ENCODE results near the gene IL10. TPM values are rescaled to one million over a fixed set of nuclear protein-coding genes. Genes with fewer than 3 reads are reported as not detected.

Gene IL10
- total RNA-seq, 2 experiments from 2014 or later, result not detected

DNA sequence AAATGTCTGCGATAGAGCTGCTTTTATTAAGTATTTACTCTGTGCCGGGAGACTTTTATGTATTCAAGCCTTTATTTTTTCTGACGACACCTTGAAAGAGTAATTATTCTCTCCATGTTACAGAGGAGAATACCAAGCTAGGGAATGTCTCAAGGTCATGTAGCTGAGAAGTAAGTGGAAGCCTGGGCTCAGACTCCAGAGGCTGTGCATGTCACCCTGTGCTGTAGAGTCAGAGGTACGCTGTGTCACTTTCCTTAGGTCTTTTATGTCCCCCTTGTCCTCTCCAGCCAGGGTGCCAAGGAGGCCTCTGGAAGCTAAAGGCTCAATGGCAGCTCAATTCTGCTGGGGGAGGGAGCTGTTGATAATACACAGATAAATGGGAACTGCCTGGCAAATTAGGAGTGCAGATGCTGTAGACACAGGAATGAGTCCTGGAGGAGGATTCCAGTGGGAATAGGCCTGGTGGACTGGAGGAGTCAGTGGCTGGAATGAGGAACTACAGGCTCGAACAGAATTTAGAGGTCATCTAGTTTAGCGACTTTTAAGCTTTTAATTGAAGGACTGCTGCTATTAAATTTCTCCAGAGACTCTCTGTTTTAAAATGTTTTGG lies 11.0 kb downstream of the IL10 start:
- DNase-seq, result no peak
- H3K9me3 Mint-ChIP-seq, result no peaks in the 10 kb centered on the region
- H3K27ac Mint-ChIP-seq, result no peak overlapping the region
- H3K36me3 Mint-ChIP-seq, result no peaks in the 10 kb centered on the region
- no peak overlapping the region for H3K4me3 Mint-ChIP-seq
- peaks cover 15% of the 10 kb centered on the region for H3K4me1 Mint-ChIP-seq
- H3K27me3 Mint-ChIP-seq, result peaks cover 8% of the 10 kb centered on the region

DNA sequence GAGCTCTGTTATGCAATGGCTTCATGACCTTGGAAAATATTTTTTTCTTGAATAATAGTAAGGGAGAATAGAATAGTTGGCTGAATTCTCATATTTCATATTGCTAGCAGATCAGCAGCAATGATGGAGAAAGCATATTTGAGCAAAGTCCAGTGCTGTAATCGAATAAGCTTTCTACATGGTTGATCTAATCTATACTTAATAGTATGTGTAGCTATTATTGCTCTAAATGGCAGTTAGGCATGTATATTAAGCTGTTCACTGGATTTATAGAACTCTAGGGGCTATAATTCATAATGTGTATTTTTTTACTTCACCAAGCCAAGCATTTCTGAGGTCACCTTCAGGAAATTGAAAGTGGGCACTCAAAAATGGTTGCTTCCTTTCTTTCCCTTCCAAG lies 11.7 kb downstream of the IL10 start:
- DNase-seq, result no peak
- H3K36me3 Mint-ChIP-seq, result no peaks in the 10 kb centered on the region
- H3K27ac Mint-ChIP-seq, result no peak overlapping the region
- H3K4me1 Mint-ChIP-seq, result peaks cover 12% of the 10 kb centered on the region
- H3K9me3 Mint-ChIP-seq, result no peaks in the 10 kb centered on the region
- no peak overlapping the region for H3K4me3 Mint-ChIP-seq
- peaks cover 8% of the 10 kb centered on the region for H3K27me3 Mint-ChIP-seq

DNA sequence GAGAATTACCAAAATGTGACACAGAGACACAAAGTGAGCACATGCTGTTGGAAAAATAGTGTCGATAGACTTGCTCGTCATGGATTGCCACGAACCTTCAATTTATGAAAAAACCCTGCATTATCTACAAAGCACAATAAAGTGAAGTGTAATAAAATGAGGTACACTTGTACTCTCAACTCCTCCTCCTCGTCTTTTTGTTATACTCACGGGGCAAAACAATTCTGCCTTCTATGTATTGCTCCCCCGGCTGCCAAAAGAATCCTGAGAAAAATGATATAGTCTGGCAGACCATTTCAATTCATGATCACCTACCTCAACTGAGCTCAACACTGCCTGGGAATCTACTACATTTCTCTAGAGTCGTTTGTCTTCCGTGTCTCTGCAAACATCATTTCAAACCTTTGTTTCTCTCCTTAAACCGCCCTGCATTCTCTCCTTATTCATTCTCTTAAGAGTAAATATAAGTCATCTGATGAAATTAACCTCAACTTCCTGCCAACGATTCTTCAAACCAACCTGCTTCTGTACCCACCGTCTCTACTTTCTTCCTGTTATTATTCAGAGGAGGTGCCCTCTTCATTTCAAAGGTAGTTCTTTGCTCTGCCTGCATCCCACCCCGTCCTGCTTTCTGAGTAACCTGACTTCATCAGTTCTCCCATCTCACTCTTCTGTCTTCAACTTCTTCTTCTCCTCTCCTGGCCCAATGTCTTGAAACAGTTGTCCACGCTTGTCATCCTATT lies 14.6 kb downstream of the IL10 start:
- Mint-ChIP-seq H3K27ac (no peak overlapping the region), H3K4me1 (peaks cover 18% of the 10 kb centered on the region), H3K27me3 (peaks cover under 1% of the 10 kb centered on the region), H3K36me3 (no peaks in the 10 kb centered on the region), H3K4me3 (no peak overlapping the region), H3K9me3 (no peaks in the 10 kb centered on the region)
- no peak for DNase-seq

- H3K36me3 Mint-ChIP-seq, result no peaks in the 10 kb centered on the region
- no peaks in the 10 kb centered on the region for H3K9me3 Mint-ChIP-seq
- peaks cover 18% of the 10 kb centered on the region for H3K4me1 Mint-ChIP-seq
- no peak overlapping the region for H3K27ac Mint-ChIP-seq
- H3K27me3 Mint-ChIP-seq, result no peaks in the 10 kb centered on the region
- no peak overlapping the region for H3K4me3 Mint-ChIP-seq
- no peak for DNase-seq
Observed at GRCh38 chr1:206754011-206754410, 18.3 kb downstream of the IL10 start.

DNA sequence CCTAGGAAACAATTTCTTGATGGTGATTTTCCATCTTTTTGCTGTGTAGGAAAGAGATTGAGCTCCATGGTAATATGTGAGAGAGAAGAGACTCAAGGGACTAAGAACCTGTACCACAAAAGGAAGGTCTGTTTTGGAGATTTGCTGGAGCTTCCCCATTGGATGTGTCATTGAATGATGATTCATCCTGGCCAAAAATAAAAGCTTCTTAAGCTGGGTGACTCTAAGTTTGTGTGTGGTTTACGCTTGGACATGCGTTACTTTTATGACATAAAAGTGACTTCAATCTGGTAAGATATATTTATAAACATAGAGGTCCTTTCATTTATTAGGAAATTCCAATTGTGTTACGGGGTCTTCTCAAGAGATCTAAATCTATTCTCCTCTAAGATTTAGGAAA lies 19.2 kb downstream of the IL10 start:
- peaks cover 23% of the 10 kb centered on the region for H3K4me1 Mint-ChIP-seq
- H3K27ac Mint-ChIP-seq, result no peak overlapping the region

GRCh38 chr1:206752481-206752880 lies 19.8 kb downstream of the IL10 start:
- Mint-ChIP-seq H3K27ac (no peak overlapping the region), H3K4me1 (peaks cover 23% of the 10 kb centered on the region)

More for the DNA sequence above, 19.2 kb downstream of the IL10 start:
- Mint-ChIP-seq H3K27me3 (no peaks in the 10 kb centered on the region), H3K36me3 (no peaks in the 10 kb centered on the region), H3K9me3 (no peaks in the 10 kb centered on the region), H3K4me3 (no peak overlapping the region)
- DNase-seq, result no peak

GRCh38 chr1:206751891-206752290 lies 20.4 kb downstream of the IL10 start:
- H3K27ac Mint-ChIP-seq, result no peak overlapping the region
- H3K36me3 Mint-ChIP-seq, result no peaks in the 10 kb centered on the region

More at GRCh38 chr1:206752481-206752880, 19.8 kb downstream of the IL10 start:
- Mint-ChIP-seq H3K36me3 (no peaks in the 10 kb centered on the region), H3K4me3 (no peak overlapping the region), H3K9me3 (no peaks in the 10 kb centered on the region), H3K27me3 (no peaks in the 10 kb centered on the region)
- DNase-seq, result no peak

GRCh38 chr1:206748348-206749030 lies 23.8 kb downstream of the IL10 start:
- H3K9me3 Mint-ChIP-seq, result no peaks in the 10 kb centered on the region
- H3K4me1 Mint-ChIP-seq, result peaks cover 18% of the 10 kb centered on the region
- no peak overlapping the region for H3K27ac Mint-ChIP-seq
- no peak overlapping the region for H3K4me3 Mint-ChIP-seq
- H3K27me3 Mint-ChIP-seq, result no peaks in the 10 kb centered on the region
- no peaks in the 10 kb centered on the region for H3K36me3 Mint-ChIP-seq
- DNase-seq, result no peak

More at GRCh38 chr1:206751891-206752290, 20.4 kb downstream of the IL10 start:
- DNase-seq, result no peak
- no peaks in the 10 kb centered on the region for H3K9me3 Mint-ChIP-seq
- H3K27me3 Mint-ChIP-seq, result no peaks in the 10 kb centered on the region
- no peak overlapping the region for H3K4me3 Mint-ChIP-seq
- H3K4me1 Mint-ChIP-seq, result peaks cover 23% of the 10 kb centered on the region

DNA sequence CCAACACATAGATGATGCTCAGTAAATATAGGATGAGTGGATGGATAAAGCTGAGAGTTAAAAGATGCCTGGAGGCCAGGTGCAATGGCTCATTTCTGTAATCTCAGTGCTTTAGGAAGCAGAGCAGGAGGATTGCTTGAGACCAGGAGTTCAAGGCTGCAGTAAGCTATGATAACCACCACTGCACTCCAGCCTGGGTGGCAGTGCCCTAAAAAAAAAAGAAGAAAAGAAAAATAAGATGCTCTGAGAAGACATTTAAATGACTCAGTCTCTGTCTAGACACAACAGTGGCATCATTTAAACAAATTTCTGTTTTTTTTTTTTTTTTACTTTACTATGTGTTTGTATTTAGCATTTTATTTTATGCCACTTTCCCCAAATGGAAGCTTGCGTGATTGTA lies 27.0 kb downstream of the IL10 start:
- no peak for DNase-seq
- Mint-ChIP-seq H3K27me3 (no peaks in the 10 kb centered on the region), H3K9me3 (no peaks in the 10 kb centered on the region), H3K27ac (no peak overlapping the region), H3K4me1 (peaks cover 47% of the 10 kb centered on the region), H3K36me3 (no peaks in the 10 kb centered on the region), H3K4me3 (no peak overlapping the region)

DNA sequence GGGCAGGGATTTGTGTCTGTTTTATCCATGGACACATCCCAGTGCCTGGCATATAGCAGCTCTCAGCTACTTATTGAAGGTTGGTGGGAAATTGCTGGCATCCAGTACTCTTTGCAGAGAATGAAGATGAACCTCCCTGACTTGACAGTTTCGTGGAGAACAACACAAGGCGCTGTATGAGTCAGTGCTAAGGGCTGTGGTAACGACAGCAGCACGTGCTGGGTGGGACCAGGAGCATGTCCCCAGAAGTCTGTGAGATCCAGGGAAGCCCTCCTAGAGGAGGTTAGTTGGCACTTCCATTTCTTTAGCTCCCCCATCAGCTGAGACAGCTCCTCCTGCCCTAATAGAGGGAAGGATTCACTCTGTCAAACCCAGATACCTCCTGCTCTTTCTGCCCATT lies 27.6 kb downstream of the IL10 start:
- Mint-ChIP-seq H3K36me3 (no peaks in the 10 kb centered on the region), H3K4me3 (no peak overlapping the region), H3K9me3 (no peaks in the 10 kb centered on the region), H3K4me1 (peaks cover 53% of the 10 kb centered on the region), H3K27me3 (no peaks in the 10 kb centered on the region), H3K27ac (no peak overlapping the region)
- DNase-seq, result no peak

DNA sequence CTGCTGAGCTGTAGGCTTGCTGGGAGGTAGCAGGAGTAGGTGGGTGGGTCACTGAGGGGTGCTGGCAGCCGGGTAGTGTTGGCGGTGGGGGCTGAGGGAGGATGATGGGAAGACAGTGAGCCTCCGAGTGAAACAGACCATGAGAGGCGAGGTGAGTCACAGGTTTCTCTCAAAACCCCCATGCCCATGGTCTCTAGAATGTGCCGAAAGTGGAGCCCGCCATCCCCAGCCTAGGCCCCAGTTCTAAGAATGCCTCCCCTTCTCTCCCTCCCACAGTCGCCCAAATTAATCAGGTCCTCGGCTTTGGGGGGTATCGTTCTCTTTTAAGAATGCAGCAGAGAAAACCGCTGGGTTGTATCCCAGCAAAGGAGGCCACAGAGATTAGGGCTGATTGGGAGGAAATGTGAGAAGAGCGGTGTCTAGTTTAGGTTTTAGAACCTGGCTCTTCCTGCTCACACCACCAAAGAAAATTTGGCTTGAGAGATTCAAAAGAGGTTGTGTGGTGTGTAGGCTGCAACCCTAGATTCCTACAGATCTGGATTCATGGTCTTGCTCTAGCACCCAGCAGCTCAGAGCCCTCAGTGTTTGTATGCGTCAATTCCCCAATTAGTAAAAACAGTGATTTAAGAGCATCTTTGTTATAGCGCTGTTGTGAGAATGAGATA lies 29.4 kb downstream of the IL10 start:
- Mint-ChIP-seq H3K9me3 (no peaks in the 10 kb centered on the region), H3K4me3 (no peak overlapping the region), H3K4me1 (peaks cover 67% of the 10 kb centered on the region), H3K36me3 (no peaks in the 10 kb centered on the region), H3K27ac (peak overlapping the region; percentile 39), H3K27me3 (no peaks in the 10 kb centered on the region)
- DNase-seq, result peak; percentile 50

DNA sequence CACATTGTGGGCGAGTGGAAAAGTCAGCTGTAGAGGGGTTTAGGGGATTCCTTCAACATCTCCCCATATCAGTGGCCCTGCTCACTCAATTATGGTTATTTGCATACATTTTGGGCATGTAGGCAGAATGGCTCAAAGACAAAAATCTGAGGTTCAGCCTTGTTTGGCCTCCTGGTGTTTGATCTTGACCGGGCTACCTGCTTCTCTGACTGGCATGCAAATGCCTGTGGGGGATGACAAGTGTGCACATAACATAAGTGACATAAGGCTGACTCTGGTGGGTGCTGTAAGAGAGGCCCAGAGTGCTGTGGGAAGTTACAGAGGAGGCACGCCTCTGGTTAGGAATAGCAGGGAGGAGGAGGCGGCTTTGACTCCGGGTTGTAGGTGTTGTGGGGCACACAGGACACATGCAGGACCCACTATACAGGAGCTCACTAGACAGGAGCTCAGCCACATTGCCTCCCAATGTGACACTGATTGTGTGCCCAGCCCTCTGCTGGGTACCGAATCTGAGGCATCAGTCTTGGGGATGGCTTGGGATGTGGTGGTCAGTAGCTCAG lies 31.1 kb downstream of the IL10 start:
- Mint-ChIP-seq H3K36me3 (peaks cover 4% of the 10 kb centered on the region), H3K9me3 (no peaks in the 10 kb centered on the region), H3K27ac (no peak overlapping the region), H3K4me1 (peaks cover 83% of the 10 kb centered on the region), H3K27me3 (no peaks in the 10 kb centered on the region), H3K4me3 (no peak overlapping the region)
- no peak for DNase-seq

GRCh38 chr1:206739411-206740076 lies 32.8 kb downstream of the IL10 start:
- H3K36me3 Mint-ChIP-seq, result peaks cover 6% of the 10 kb centered on the region
- peak; percentile 51 for DNase-seq
- H3K9me3 Mint-ChIP-seq, result no peaks in the 10 kb centered on the region
- peak overlapping the region; percentile 87 for H3K27ac Mint-ChIP-seq
- peak overlapping the region; percentile 27 for H3K4me3 Mint-ChIP-seq
- H3K4me1 Mint-ChIP-seq, result peaks cover 89% of the 10 kb centered on the region
- H3K27me3 Mint-ChIP-seq, result no peaks in the 10 kb centered on the region
